Activated CD8-positive, alpha-beta memory T cell treated with anti-CD3 and anti-CD28 coated beads for 4 hours (primary cell): Measurements from ENCODE around the gene NMT1.
"Not testable (repeated sequence)": the region's sequence is repeated elsewhere in the genome, so short reads cannot be mapped to it uniquely, and the experiment has no call there.

Experiments used
- DNase-seq, 2 donors: peaks; one replicate each; pipeline ENCODE4 v3.0.0-alpha.2; 2020; ENCODE audit warnings: low read depth in 2 of 2

The NMT1 gene

GRCh38 chr17:45120558-45120957 is 59.4 kb downstream of the NMT1 start:
- DNase-seq: no peak

DNA sequence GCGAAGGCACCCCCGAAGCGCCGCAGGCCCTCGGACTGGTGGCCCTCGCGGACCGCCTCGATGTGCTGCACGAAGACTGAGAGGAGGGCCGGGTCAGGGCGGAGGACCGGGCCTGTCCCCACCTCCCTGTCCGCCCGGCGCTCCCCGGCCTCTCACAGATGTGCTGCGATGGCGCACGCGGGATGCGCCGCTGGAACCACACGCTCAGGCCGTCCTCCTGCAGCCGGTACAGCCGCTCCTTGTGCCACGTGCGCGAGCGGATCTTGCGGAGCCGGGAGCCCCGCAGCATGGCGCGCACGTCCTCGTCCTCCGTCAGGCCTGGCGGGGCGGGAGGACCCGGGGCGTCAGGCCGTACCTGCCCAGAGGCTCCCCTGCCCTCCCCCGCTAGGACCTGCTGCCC is 59.9 kb downstream of the NMT1 start:
- no peak for DNase-seq

GRCh38 chr17:45123076-45123770 is 62.1 kb downstream of the NMT1 start:
- no peak for DNase-seq

- DNase-seq: no peak
Observed at GRCh38 chr17:45123930-45124796, 63.0 kb downstream of the NMT1 start.

DNA sequence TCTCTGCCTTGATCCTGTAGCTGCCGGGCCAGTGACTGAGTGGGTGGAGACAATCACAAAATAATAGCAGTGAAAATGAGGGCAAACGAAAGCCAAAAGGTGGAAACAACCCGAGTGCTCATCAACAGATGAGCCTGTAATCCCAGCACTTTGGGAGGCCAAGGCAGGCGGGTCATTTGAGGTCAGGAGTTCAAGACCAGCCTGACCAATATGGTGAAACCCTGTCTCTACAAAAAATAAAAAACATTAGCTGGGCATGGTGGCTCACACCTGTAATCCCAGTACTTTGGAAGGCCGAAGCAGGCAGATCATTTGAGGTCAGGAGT is 63.6 kb downstream of the NMT1 start:
- DNase-seq: not testable (repeated sequence)

- no peak for DNase-seq
Observed at GRCh38 chr17:45125509-45125908, 64.4 kb downstream of the NMT1 start.

- no peak for DNase-seq
Observed at GRCh38 chr17:45127207-45127547, 66.1 kb downstream of the NMT1 start.

GRCh38 chr17:45127548-45128300 is 66.6 kb downstream of the NMT1 start:
- no peak for DNase-seq

- DNase-seq: no peak
Observed at GRCh38 chr17:45128331-45128730, 67.2 kb downstream of the NMT1 start.

DNA sequence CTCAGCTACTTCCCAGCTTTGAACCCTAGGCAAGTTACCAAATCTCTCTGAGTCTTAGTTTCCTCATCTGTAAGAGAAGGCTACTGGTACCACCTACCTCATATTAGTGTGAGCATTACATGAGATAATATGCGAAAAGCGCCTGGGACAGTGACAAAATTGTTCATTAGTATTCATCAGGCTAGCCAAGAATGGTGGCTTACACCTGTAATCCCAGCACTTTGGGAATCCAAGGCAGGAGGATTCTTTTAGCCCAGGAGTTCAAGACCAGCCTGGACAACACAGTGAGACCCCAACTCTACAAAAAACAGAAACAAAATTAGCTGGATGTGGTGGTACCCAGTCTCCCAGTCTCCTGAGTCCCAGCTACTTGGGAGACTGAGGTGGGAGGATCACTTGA is 67.9 kb downstream of the NMT1 start:
- no peak for DNase-seq

DNA sequence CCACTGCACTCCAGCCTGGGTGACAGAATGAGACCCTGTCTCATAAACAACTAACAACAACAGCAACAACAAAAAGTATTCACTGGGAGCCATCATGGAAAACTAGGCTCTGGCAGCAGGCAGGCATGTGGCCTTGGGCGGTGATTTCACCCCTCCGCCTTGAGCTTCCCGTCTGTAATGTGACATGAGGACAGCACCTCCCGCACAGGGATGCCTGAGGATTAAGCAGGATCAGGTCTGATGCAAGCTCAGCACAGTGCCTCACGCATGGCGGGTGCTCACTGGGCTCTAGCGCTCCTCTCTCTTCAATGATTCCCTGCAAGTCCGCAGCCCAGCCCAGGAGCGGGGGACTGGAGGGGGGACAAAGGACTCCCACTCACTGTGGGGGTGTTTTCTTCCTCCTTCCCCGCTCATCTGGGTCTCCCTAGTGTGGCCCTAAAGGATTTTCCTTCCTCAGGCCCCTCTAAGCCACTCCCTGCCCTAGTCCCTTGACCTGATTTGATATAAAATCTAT is 68.4 kb downstream of the NMT1 start:
- no peak for DNase-seq

- no peak for DNase-seq
Observed at GRCh38 chr17:45129940-45130680, 69.0 kb downstream of the NMT1 start.

- DNase-seq: no peak
Observed at GRCh38 chr17:45130681-45131615, 69.8 kb downstream of the NMT1 start.

DNA sequence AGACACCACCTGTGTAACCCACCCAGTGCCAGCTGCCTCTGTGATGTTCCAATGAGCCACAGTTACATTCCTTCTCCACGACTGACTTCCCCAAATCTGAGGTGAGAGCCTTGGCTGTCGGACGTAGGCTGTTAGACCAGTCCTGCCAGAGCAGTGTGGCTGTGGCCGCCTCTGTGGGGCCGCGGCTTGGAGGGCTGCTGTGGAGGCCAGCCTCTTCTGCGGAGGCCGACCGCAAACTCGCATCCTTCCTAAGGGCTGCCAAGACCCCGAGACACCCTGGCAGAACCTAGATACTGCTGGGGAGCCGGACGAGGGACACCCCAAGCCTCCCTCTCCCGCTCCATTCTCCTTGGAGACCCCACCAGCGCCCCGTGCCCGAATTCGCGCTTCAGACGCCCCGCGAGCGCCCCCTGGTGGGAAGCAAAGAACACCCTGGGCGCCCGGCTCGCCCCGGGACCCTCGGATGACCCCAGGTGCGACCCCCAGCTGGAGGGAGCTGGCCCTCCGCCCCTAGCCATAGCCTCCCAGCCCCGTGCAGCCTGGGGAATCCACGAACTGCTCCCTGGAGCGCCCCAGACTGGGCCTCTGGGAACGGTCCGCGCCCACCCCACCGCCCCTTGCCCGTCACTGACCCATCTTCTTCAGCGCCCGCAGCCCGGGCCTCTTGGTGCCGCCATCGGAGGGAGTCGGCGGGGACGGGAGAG is 70.7 kb downstream of the NMT1 start:
- no peak for DNase-seq

DNA sequence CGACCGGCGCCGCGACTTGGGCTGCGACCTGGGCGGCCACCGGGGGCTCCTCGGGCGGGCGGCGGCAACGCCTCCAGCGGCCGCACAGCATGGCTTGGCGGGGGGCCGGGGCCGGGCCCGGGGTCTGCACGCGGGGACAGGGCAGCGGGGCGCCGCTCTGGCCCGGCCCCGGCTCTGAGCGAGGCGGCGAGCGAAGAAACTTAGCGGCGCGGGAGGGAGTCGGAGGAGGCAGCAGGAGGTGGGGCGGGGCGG is 71.1 kb downstream of the NMT1 start, which contains the start of gene PLCD3:
Gene PLCD3 (minus strand): TSS at position 196 of the 252 bp plus-strand sequence. CDS start 105 bp downstream, at position 91.
- no peak for DNase-seq

DNA sequence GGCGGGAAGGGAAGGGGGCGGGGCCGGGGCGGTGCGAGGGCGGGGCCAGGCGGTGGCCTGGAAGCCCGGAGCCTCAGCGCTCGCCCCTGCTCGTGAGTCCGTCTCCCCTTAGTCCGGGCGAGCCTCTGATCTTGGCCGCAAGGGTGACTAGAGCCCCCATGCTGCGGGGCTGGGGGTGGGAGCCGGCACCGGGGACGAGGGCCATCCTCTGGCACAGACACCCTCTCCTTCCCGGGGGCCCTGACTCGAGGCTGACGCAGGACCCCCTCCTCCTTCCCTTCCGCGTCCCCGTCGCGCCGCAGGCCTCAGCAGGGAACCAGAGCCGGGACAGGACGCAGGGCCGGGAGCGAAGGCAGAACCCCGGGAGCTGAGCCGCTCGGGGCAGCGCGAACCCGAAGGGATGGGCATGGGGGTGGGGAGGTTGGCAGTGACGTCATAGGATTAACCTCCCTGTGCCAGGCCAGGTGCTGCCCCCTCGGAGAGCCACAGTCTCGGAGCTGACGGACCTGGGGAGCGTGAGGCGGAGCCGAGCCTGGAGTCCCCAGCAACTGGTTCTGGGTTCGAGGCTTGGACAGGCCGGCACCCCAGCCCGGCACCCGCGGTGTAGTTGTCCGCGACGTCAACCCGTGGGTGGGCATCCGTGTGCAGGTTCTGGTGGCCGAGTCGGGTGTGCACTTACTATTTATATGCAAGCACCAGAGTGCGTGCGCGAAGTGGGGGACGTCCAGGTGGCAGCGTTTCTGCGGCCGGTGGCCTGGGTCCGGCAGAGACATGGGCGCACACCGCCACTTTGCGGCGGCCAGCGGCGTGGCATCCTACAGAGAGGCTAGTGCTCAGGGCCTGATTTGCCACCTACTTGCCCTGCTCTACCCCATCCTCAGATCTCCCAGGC is 71.7 kb downstream of the NMT1 start:
- DNase-seq: peak in 1 of 2 donors; percentile 48

DNA sequence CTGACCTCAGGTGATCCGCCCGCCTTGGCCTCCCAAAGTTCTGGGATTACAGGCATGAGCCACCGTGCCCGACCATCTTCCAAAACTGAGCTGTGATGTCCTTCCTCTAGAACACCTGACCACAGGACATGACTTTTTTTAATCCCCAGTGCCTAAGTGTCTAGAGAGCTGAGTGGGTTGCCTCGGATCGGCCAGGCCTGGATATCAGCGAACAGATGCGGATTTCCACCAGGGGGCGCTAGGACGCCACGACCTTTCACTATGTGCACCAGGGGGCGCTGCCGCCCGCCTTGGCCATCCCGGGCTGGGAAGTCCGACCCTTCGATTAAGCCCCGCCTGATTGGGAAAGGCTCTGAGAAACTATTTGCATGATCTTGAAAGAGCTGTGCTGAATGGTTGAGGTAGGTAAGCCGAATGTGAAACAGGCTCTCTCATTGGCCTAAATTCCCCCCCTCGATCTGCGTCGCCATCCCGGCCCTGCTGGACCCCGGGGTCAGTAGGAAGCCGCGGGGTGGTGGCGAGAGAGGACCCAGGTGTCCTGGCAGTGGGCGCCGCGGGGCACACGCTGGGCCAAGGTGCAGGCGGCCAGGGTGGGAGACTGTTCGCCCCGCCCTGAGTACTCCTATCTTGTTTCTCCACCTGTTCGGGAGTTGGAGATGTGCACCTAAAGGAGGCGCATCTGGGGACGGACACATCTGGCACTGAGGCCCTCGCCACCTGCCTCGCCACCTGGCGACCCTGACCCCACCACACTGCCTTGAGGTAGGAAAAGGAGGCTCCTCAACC is 74.3 kb downstream of the NMT1 start, which contains the start of gene ACBD4:
Gene ACBD4 (plus strand): TSS at position 496 of the 786 bp plus-strand sequence. CDS start 458 bp downstream, outside the sequence.
- peak; percentile 92 to 94 for DNase-seq
